SU-DHL-6 (cell line): ENCODE measurements around the gene NUP153.

Experiments
- CTCF ChIP-seq: fragments of 200-600 bp; sonication (generic); IDR thresholded peaks from one replicate; pipeline ENCODE4 v1.5.1; 2017; ENCODE audit warnings: antibody characterized with exemption, mild to moderate bottlenecking, low read length, moderate library complexity; ENCODE audit not compliant: insufficient read depth, poor library complexity, severe bottlenecking
- EZH2phosphoT487 ChIP-seq: fragments of 200-600 bp; sonication (generic), shearing (Covaris generic); conservative IDR thresholded peaks from 2 replicates; pipeline ENCODE4 v1.6.1; 2018; ENCODE audit warnings: mild to moderate bottlenecking, antibody characterized with exemption, low read length, moderate library complexity, mixed read lengths

- no peak for TF ChIP-seq EZH2phosphoT487
- TF ChIP-seq CTCF, result no peak
Measured at GRCh38 chr6:17684134-17684533, 22.6 kb downstream of the NUP153 start.
